Midbrain (tissue), 1 donor: ENCODE data around the gene MPL.
"Not testable (repeated sequence)": the region's sequence is repeated elsewhere in the genome, so short reads cannot be mapped to it uniquely, and the experiment has no call there.

Experiments
- DNase-seq: peaks from one replicate; lab custom pipeline; 2025; lab: John Stamatoyannopoulos, UW

The MPL gene

GRCh38 chr1:43377831-43378230 lies 40.2 kb downstream of the MPL start:
- no peak for DNase-seq

DNA sequence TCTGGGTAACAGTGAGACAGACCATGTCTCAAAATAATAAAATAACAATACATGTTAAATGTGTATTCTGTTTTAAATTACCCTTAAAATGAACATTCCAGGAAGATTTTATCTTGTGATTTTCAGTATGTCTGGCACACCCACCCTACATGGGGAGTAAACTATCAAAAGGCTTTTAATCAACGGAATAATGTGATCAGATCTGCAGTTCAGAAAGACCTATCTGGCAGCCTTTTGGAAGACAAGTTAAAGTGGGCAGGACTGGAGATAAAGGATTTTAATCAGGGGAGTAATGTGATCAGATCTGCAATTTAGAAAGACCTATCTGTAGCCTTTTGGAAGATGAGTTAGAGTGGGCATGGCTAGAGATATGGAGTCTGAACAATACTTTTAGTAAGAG lies 41.9 kb downstream of the MPL start:
- no peak for DNase-seq

- peak; percentile 65 for DNase-seq
These were observed 44.0 kb downstream of the MPL start for GRCh38 chr1:43381612-43382011.

GRCh38 chr1:43382027-43382779 lies 44.6 kb downstream of the MPL start:
- DNase-seq, result peak; percentile 85

DNA sequence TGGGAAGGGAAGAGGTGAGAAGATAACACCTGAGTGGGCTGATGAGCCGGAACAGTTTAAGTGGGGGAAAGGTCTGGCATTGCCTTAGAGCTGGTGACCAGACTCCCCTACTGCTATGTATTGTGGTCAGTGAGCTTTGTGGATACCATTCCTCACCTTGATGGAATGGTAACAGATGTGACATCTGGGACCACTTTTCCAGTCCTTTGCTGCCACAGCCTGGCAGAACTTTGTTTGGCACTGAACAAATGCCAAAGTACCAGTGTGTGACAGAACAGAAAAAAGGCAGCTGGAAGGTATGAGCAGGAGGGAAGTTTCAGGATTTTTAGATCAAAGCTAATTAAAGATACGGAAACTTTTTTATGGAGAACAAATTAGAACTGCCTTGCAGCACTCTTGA lies 45.8 kb downstream of the MPL start:
- peak; percentile 63 for DNase-seq

GRCh38 chr1:43386676-43387075 lies 49.1 kb downstream of the MPL start:
- DNase-seq, result no peak

DNA sequence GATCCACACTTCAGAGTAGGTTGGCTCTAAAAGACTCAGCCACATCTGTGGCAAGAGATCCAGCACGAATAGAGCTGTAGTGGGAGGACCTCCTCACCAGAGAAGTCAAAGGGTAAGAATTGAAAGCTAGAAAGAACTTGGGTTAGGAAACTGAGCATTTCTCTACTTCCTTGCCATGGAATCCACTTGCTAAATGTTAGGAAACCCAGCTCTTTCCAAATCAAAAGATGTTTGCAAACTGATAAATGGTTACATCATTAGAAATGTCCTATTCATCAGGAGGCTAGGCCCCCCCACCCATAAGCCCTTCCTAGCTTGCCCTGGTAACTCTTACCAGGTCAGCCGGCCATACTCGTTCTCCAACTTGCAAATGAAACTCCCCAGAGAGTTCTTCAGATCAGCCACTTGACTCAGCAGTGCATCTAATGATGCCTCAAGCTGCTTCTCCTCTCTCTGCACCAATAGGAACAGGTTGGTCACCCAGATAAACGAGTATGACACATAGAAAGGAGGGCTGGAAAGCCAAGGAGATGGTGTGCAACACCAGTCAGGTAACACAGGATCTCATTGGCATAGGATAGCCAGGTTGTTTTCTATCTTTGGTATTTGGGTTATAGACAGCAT lies 50.5 kb downstream of the MPL start:
- DNase-seq, result no peak

GRCh38 chr1:43388613-43389012 lies 51.0 kb downstream of the MPL start:
- DNase-seq, result no peak

GRCh38 chr1:43389326-43390313 lies 52.0 kb downstream of the MPL start, which contains the start of the genes MED8 and SZT2:
Gene MED8 (minus strand): TSS chr1:43389800. CDS start chr1:43389764, 36 bp downstream.
Gene SZT2 (plus strand): TSS chr1:43389899. CDS start chr1:43389969, 70 bp downstream.
- DNase-seq, result peak; percentile 96

GRCh38 chr1:43392702-43393101 lies 55.1 kb downstream of the MPL start:
- no peak for DNase-seq

GRCh38 chr1:43395523-43395922 lies 57.9 kb downstream of the MPL start:
- DNase-seq, result no peak

- no peak for DNase-seq
These were observed 58.4 kb downstream of the MPL start for GRCh38 chr1:43396059-43396458.

DNA sequence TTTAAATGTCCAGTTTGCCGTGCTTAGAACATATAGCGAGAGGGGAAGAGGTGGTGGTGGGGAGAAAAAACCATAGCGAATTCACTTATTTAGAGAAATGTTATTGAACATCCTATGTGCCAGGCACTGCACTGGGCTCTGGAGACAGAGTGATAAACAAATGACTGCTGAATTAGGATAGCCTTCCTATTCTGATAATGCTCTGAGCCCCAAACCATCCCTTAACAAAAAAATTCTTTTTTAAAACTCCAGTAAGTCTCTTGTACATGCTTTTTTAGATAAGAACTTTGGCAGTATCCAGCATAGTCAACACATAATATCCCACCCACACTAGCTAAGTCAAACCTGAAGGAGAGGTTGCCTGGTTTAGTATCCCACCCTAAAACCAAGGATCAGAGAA lies 60.6 kb downstream of the MPL start:
- no peak for DNase-seq

DNA sequence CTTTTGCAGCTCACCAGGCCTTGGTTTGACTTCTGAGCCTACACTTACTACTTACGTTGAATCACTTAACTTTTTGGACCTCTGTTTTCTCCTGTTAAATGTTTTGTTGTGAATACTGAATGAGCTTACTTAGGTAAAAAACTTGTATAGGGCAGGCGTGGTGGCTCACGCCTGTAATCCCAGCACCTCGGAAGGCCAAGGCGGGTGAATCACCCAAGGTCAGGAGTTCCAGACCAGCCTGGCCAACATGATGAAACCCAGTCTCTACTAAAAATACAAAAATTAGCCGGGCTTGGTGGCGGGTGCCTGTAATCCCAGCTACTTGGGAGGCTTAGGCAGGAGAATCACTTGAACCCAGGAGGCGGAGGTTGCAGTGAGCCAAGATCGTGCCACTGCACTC lies 62.8 kb downstream of the MPL start:
- not testable (repeated sequence) for DNase-seq

DNA sequence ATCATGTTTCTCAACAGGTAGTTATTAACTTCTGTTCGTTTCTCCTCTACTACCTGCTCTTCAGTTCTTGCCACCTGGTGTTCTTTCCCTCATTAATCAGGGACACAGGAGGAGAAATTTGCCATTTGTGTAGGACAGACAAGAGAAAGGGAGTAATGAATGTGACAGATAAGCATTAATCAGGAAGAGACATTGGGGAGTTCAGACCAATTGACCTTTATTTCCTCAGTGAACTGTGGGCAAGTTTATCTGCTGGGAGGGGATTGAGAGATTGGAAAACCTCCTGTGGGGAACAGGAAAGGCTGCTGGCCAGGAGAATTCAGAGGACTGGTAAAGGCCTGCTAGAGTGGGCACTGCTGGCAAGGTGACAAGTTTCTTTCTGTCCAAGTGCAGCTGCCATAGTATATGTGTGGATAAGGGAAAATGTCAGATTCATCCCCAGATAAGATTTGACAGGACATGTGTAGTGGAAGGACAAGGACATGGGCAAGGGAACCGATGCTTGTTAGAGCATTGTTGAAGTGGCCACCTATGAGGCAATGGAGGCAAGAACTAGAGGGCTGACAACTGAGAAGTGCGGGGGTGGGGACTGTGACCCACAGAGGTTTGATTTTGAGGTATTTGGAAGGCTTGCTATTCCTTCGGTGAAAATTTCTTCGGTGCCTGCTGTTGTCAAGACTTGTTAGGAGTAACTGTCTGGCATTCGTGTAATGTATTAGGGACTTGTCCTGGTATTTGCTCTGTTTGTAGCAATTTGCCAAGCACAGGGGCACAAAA lies 64.7 kb downstream of the MPL start:
- DNase-seq, result no peak
